ENCODE results near the gene NUMB. TPM values are rescaled to one million over a fixed set of nuclear protein-coding genes. Genes with fewer than 3 reads are reported as not detected.

Gene NUMB
- total RNA-seq, 4 donors from 2014 or later, result 27.7 to 52.8 (median 34.2) TPM

DNA sequence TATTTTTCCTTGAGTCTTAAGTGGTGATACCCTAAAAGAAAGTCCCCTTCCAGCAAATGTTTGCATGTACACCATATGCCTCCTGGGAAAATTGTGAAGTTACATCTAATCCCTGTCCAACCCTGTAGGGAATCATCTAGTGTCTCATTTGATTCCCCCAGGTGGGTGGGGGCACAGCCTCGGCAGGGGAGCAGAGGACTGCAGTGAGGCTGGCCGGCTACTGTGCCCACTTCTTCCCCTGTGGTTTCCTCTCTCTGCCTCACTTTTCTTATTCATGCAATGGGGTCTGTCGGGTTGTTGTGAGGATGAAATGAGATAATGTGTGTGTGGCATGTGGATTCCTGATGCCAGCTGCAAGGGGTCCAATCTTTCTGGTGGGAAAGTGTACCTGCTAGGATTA, 215.0 kb downstream of the NUMB start:
- Histone ChIP-seq H3K9me3 (no peaks in the 10 kb centered on the region), H3K27me3 (peaks cover 0 to 29% (median 0%) of the 10 kb centered on the region in 4 donors), H3K27ac (no peak overlapping the region), H3K36me3 (no peaks in the 10 kb centered on the region), H3K4me3 (no peak overlapping the region), H3K4me1 (peaks cover 44 to 73% (median 55%) of the 10 kb centered on the region in 3 donors)
- DNase-seq, result no peak
- WGBS, 2 donors, result 56% methylated on average over 3 of the region's 3 CpGs
- intact Hi-C loops (cut with DNase I), result no loop called here
- TF ChIP-seq POLR2A (IDR thresholded peaks at IDR 0.05), result no peak
- TF ChIP-seq, protein P1, sequence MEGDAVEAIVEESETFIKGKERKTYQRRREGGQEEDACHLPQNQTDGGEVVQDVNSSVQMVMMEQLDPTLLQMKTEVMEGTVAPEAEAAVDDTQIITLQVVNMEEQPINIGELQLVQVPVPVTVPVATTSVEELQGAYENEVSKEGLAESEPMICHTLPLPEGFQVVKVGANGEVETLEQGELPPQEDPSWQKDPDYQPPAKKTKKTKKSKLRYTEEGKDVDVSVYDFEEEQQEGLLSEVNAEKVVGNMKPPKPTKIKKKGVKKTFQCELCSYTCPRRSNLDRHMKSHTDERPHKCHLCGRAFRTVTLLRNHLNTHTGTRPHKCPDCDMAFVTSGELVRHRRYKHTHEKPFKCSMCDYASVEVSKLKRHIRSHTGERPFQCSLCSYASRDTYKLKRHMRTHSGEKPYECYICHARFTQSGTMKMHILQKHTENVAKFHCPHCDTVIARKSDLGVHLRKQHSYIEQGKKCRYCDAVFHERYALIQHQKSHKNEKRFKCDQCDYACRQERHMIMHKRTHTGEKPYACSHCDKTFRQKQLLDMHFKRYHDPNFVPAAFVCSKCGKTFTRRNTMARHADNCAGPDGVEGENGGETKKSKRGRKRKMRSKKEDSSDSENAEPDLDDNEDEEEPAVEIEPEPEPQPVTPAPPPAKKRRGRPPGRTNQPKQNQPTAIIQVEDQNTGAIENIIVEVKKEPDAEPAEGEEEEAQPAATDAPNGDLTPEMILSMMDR (IDR thresholded peaks at IDR 0.05), result no peak

DNA sequence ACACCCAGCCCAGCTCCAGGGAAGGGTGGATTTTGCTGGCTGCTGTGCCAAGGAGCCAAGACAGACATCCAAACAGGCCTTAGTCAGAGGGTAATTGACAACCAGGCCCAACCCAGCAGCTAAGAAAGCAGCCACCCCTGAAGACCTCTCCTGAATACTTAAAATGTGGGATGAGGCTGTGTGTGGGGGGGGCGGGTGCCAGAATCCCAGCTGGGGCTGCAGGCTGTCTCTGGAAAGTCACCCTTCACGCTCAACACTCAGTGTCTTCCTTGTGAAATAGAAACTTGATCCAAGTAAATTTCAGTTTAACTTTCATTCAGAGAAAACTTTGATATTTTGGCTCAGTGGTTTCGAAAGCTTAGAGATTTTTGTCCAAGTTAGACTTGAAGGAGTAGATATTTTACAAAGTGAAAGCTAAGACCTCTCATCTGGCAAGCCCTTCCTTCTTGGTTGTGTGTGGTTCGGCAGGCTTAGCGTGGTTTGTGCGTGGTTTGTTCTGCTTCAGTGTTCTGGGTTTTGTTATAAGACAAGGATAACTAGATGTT, 215.9 kb downstream of the NUMB start:
- H3K4me1 ChIP-seq, result peaks cover 53 to 82% (median 60%) of the 10 kb centered on the region in 3 donors
- H3K9me3 ChIP-seq, result no peaks in the 10 kb centered on the region
- peak overlapping the region in 1 of 4 donors; percentile 15 for H3K4me3 ChIP-seq
- no peaks in the 10 kb centered on the region for H3K36me3 ChIP-seq
- H3K27ac ChIP-seq, result peak overlapping the region; percentile 22 to 80 (median 58)
- DNase-seq, result no peak
- intact Hi-C loops (cut with DNase I), result no loop called here
- TF ChIP-seq POLR2A (IDR thresholded peaks at IDR 0.05), result no peak
- TF ChIP-seq, protein P1 (IDR thresholded peaks at IDR 0.05), result no peak
- H3K27me3 ChIP-seq, result peaks cover 0 to 38% (median 0%) of the 10 kb centered on the region in 4 donors
- WGBS, 2 donors, result 43 to 73% methylated on average over 5 to 6 of the region's 6 CpGs

DNA sequence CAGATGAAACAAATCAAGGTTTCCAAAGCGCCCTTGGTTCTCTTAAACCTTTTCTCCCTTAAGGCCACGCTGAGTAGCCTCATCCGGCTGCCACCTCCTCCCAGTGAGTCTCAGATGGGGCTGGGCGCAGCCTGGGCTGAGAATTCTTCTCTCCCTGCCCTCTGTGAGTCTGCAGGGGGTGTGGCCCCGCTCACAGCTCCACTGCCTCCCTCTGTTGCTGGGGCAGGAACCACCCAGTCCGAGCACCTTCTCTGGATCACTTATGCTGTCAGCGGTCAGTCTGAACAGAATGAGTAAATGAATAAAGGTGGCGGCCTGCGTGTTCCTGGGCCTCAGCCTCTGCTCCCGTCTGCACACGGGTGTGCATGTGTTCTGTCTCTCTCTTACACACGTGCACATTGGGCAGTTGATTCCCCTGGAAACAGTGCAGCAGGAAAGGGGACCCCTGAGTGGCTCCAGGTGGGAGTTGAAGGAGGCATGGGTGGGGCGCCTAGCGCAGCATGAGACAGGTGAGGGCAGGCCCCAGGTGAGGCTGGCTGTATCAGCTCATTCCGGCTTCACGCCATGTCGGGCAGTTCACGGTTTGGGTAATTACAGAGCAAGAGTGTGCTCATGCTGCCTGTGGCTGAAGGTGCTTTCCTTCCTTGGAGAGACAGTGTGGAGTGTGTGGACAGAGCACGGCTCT, 216.7 kb downstream of the NUMB start:
- 53 to 82% methylated on average over 5 to 17 of the region's 19 CpGs for WGBS, 2 donors
- Histone ChIP-seq H3K9me3 (no peaks in the 10 kb centered on the region), H3K36me3 (no peaks in the 10 kb centered on the region), H3K27ac (peak overlapping the region; percentile 22 to 80 (median 58)), H3K4me3 (no peak overlapping the region), H3K4me1 (peaks cover 58 to 88% (median 63%) of the 10 kb centered on the region in 3 donors), H3K27me3 (peaks cover 0 to 46% (median 0%) of the 10 kb centered on the region in 4 donors)
- DNase-seq, result no peak
- TF ChIP-seq, protein P1 (IDR thresholded peaks at IDR 0.05), result no peak
- intact Hi-C loops (cut with DNase I), result no loop called here

DNA sequence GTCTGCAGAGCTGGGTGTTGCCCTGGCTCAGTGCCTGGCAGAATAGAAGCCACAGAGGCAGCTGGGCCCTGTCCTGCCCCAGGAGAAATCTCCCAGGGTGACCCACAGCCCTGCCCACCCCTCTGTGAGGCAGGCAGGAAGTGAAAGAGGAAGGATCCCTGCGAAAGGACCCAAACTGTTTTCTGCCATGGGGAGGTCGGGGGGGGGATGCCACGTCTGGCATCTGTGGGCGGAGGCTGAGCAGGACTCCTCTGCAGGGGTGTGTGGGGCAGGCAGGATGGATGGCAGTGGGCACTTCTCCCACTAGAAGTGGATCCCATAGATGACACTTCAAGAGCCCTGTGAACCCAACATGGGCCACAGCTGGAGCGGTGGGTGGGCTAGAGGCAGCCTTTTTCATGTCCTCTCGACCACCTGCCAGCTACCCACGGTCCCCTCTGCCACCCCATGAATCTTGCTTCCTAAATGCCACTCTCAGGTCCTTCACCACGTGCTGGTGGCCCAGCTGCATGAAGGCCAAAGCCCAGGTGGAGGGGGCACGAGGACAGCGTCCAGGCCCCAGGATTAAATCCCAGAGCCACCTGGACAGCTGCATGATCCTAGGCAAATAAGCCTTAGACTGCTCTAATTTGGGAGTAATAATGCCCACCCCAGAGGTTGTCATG, 217.4 kb downstream of the NUMB start:
- Histone ChIP-seq H3K36me3 (no peaks in the 10 kb centered on the region), H3K27me3 (peaks cover 0 to 53% (median 0%) of the 10 kb centered on the region in 4 donors), H3K27ac (peak overlapping the region in 3 of 4 donors; percentile 53 to 80 (median 62)), H3K4me1 (peaks cover 58 to 81% (median 60%) of the 10 kb centered on the region in 3 donors), H3K4me3 (no peak overlapping the region), H3K9me3 (no peaks in the 10 kb centered on the region)
- intact Hi-C loops (cut with DNase I), result no loop called here
- TF ChIP-seq POLR2A (IDR thresholded peaks at IDR 0.05), result no peak
- TF ChIP-seq, protein P1 (IDR thresholded peaks at IDR 0.05), result no peak
- 50 to 78% methylated on average over 2 to 5 of the region's 10 CpGs for WGBS, 2 donors
- no peak for DNase-seq
